Tibial nerve (tissue), 4 donors: ENCODE measurements around the gene RASA2. TPM values are rescaled to one million over a fixed set of nuclear protein-coding genes. Genes with fewer than 3 reads are reported as not detected.

Experiments used
- DNase-seq, 2 donors: peaks; one replicate each; pipeline ENCODE4 v3.0.0-alpha.2; 2019; ENCODE audit warnings: low spot score in 2 of 2
- H3K27ac ChIP-seq, 4 donors: fragments of 200-600 bp; sonication (generic) in 3 of 4; one replicate each; pipeline ENCODE4 v1.5.1; 2017 to 2019; ENCODE audit warnings: mild to moderate bottlenecking in 1 of 4
- H3K27me3 ChIP-seq, 2 donors: fragments of 200-600 bp; sonication (generic) in 1 of 2; one replicate each; pipeline versions ENCODE4 v1.5.1 to v1.6.0; 2017 to 2019
- H3K36me3 ChIP-seq, 3 donors: fragments of 200-600 bp; sonication (generic); one replicate each; pipeline ENCODE4 v1.5.1; 2018 to 2019
- H3K4me1 ChIP-seq, 4 donors: fragments of 200-600 bp; sonication (generic) in 3 of 4; one replicate each; pipeline ENCODE4 v1.5.1; 2017 to 2019
- H3K4me3 ChIP-seq, 4 donors: fragments of 200-600 bp; sonication (generic) in 3 of 4; one replicate each; pipeline ENCODE4 v1.5.1; 2017 to 2019; ENCODE audit warnings: mild to moderate bottlenecking in 1 of 4, moderate library complexity in 1 of 4
- H3K9me3 ChIP-seq, 4 donors: fragments of 200-600 bp; sonication (generic) in 3 of 4; one replicate each; pipeline ENCODE4 v1.5.1; 2017 to 2019
- CTCF ChIP-seq, 5 experiments: fragments of 200-600 bp in 3 of 5; fragments of 450-650 bp in 2 of 5; sonication (generic) in 3 of 5; IDR thresholded peaks; one replicate each; pipeline ENCODE4 v1.5.1; 2016 to 2019; ENCODE audit warnings: antibody characterized with exemption in 5 of 5, mild to moderate bottlenecking in 3 of 5, moderate library complexity in 2 of 5
- EP300 ChIP-seq, 2 donors: sonication (generic); formaldehyde crosslinking; IDR thresholded peaks; one replicate each; pipeline ENCODE4 v1.6.1; 2017; ENCODE audit warnings: antibody characterized with exemption in 2 of 2, mild to moderate bottlenecking in 1 of 2
- POLR2A ChIP-seq, 2 donors: fragments of 450-650 bp; IDR thresholded peaks; one replicate each; pipeline ENCODE4 v1.6.1; 2017; ENCODE audit warnings: antibody characterized with exemption in 2 of 2, mild to moderate bottlenecking in 2 of 2, moderate library complexity in 2 of 2
- WGBS, 2 donors: methylation state at CpG; one replicate each; pipeline ENCODE4 v1.1.5; 2018; 5-methylcytosine and 5-hydroxymethylcytosine counted together
- total RNA-seq, 4 donors: library from RNA; depleted of rRNA; stranded (reverse); fragments of >200 nt; gene quantifications; one replicate each; pipeline ENCODE4 v1.1.0, GENCODE V29; 2016

RASA2 gene
- total RNA-seq, 4 donors from 2014 or later: 19.6 to 46.8 (median 37.2) TPM

GRCh38 chr3:141482245-141482922 lies 4.4 kb upstream of the RASA2 start:
- Histone ChIP-seq H3K27ac (no peak overlapping the region), H3K36me3 (no peaks in the 10 kb centered on the region), H3K27me3 (no peaks in the 10 kb centered on the region), H3K4me3 (no peak overlapping the region), H3K9me3 (no peaks in the 10 kb centered on the region), H3K4me1 (peaks cover 0 to 15% (median 3%) of the 10 kb centered on the region in 4 donors)
- DNase-seq: no peak
- TF ChIP-seq EP300 (IDR thresholded peaks at IDR 0.05): no peak
- no peak for TF ChIP-seq POLR2A (IDR thresholded peaks at IDR 0.05)
- no peak for TF ChIP-seq CTCF (IDR thresholded peaks at IDR 0.05)
- WGBS, 2 donors: 65 to 73% methylated on average over 5 of the region's 5 CpGs

- Histone ChIP-seq H3K4me3 (no peak overlapping the region), H3K4me1 (peaks cover 0 to 32% (median 9%) of the 10 kb centered on the region in 4 donors), H3K36me3 (no peaks in the 10 kb centered on the region), H3K27ac (peak overlapping the region in 1 of 4 donors; percentile 99), H3K9me3 (no peaks in the 10 kb centered on the region), H3K27me3 (no peaks in the 10 kb centered on the region)
- DNase-seq: no peak
- whole genome bisulfite sequencing, 2 donors: 89 to 97% methylated on average over 8 of the region's 8 CpGs
- no peak for TF ChIP-seq EP300 (IDR thresholded peaks at IDR 0.05)
Observed at GRCh38 chr3:141484701-141485287, 2.0 kb upstream of the RASA2 start.

- Histone ChIP-seq H3K36me3 (no peaks in the 10 kb centered on the region), H3K4me3 (peak overlapping the region in 3 of 4 donors; percentile 33 to 98 (median 80)), H3K27ac (peak overlapping the region; percentile 78 to 99 (median 86)), H3K4me1 (peaks cover 0 to 43% (median 9%) of the 10 kb centered on the region in 4 donors), H3K27me3 (no peaks in the 10 kb centered on the region), H3K9me3 (no peaks in the 10 kb centered on the region)
- TF ChIP-seq CTCF (IDR thresholded peaks at IDR 0.05) (no peak), POLR2A (IDR thresholded peaks at IDR 0.05) (no peak), EP300 (IDR thresholded peaks at IDR 0.05) (peak in 1 of 2 donors; percentile 27)
- no peak for DNase-seq
- WGBS, 2 donors: 40 to 50% methylated on average over 10 of the region's 10 CpGs
Observed at GRCh38 chr3:141485641-141486495, 959 bp upstream of the RASA2 start.

- Histone ChIP-seq H3K36me3 (no peaks in the 10 kb centered on the region), H3K27ac (peak overlapping the region; percentile 78 to 99 (median 86)), H3K27me3 (no peaks in the 10 kb centered on the region), H3K9me3 (no peaks in the 10 kb centered on the region), H3K4me3 (peak overlapping the region; percentile 33 to 98 (median 78)), H3K4me1 (peaks cover 0 to 48% (median 9%) of the 10 kb centered on the region in 4 donors)
- peak in 1 of 2 donors; percentile 30 for DNase-seq
- TF ChIP-seq CTCF (IDR thresholded peaks at IDR 0.05) (no peak), POLR2A (IDR thresholded peaks at IDR 0.05) (no peak), EP300 (IDR thresholded peaks at IDR 0.05) (no peak)
- WGBS, 2 donors: 2% methylated on average over 4 of the region's 4 CpGs
Observed at GRCh38 chr3:141486496-141486745, 406 bp upstream of the RASA2 start.

DNA sequence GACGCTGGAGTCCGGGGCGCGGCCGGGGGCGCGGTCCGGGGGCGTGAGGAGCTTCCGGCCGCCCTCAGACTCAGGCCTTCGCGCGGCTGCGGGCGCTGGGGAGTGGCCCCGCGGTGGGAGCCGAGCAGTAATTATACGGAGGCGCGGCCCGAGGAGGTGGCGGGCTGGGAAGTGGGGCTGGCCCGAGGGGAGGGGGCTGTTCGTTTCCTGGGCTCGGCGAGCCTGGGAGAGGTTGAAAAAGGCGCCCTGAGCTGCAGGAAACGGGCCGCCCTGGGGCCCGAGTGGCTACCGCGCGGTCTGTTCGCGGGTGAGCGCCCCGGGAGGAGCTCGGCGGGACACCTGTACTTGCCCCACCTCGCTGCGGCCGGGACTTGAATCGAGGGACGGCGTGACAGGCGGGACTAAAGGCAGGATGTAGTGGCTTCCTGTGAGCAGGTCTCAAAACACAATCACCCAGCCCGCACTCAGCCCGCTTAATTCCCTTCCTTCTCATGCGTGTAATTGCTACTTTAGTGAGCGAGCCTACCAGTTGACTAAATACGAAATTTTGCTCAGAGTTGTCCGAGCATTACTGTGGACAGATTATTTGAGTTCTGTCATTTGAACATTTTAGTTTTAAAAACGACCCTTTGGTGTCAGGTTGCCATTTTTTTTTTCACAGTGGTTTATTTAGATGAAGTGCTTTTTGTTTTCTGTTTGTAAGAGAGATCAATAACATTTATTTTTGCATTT lies 860 bp downstream of the RASA2 start:
- DNase-seq: peak; percentile 48 to 49
- Histone ChIP-seq H3K9me3 (no peaks in the 10 kb centered on the region), H3K27me3 (no peaks in the 10 kb centered on the region), H3K4me1 (peaks cover 0 to 58% (median 9%) of the 10 kb centered on the region in 4 donors), H3K36me3 (no peaks in the 10 kb centered on the region), H3K27ac (peak overlapping the region; percentile 93 to 99 (median 96)), H3K4me3 (peak overlapping the region; percentile 75 to 98 (median 79))
- 0% methylated on average over 27 to 45 of the region's 55 CpGs for WGBS, 2 donors
- peak in 1 of 2 donors; percentile 12 for TF ChIP-seq POLR2A (IDR thresholded peaks at IDR 0.05)
- peak in 1 of 2 donors; percentile 53 for TF ChIP-seq EP300 (IDR thresholded peaks at IDR 0.05)
- peak in 1 of 5 experiments; percentile 17 for TF ChIP-seq CTCF (IDR thresholded peaks at IDR 0.05)
